Loucy (cell line): ENCODE measurements around the gene PACRG.

ENCODE experiments used
- CTCF ChIP-seq: fragments of 200-600 bp; sonication (generic); conservative IDR thresholded peaks from 2 replicates; pipeline ENCODE4 v1.5.1; 2014; ENCODE audit warnings: mild to moderate bottlenecking, antibody characterized with exemption, low read length
- EZH2phosphoT487 ChIP-seq: fragments of 200-600 bp; IDR thresholded peaks from 2 replicates; pipeline ENCODE4 v1.6.1; 2018; ENCODE audit warnings: antibody characterized with exemption, mild to moderate bottlenecking, moderate library complexity, borderline replicate concordance

- no peak for TF ChIP-seq CTCF
- no peak for TF ChIP-seq EZH2phosphoT487
These were observed 447.5 kb downstream of the PACRG start for GRCh38 chr6:163175301-163175700.
